ENCODE data around the gene ARHGEF6. TPM values are rescaled to one million over a fixed set of nuclear protein-coding genes. Genes with fewer than 3 reads are reported as not detected.
A peak's percentile ranks its signal among the peaks of the same experiment; 100 is the strongest.

ARHGEF6 gene
- total RNA-seq, 1 experiment from 2014 or later: 0.35 TPM

GRCh38 chrX:136712650-136713310 is 68.0 kb downstream of the ARHGEF6 start:
- H3K4me1 Mint-ChIP-seq (ENCODE audit: insufficient read depth, unreplicated experiment): no peaks in the 10 kb centered on the region
- ChIA-PET POLR2A (interaction anchor here (0.7 kb wide), 1 partner anchor 10 kb away, joined by 4 read pairs; no protein-coding TSS in a partner anchor), CTCF (interaction anchor here (3.0 kb wide), 1 partner anchor 212 kb away, joined by 19 read pairs; no protein-coding TSS in a partner anchor)
- no peak overlapping the region for H3K4me3 Mint-ChIP-seq (ENCODE audit: unreplicated experiment)
- no peak for DNase-seq (ENCODE audit: unreplicated experiment)
- BruUV-seq (replicated peaks): no TSS peak
- peaks cover 31% of the 10 kb centered on the region for H3K27me3 Mint-ChIP-seq (ENCODE audit: insufficient read depth, unreplicated experiment)
- no peak overlapping the region for H3K27ac Mint-ChIP-seq (ENCODE audit: low read depth, unreplicated experiment)
- no peak for TF ChIP-seq CTCF (IDR thresholded peaks at IDR 0.05; ENCODE audit: unreplicated experiment)
- no peaks in the 10 kb centered on the region for H3K36me3 Mint-ChIP-seq (ENCODE audit: insufficient read depth, unreplicated experiment)
- H3K9me3 Mint-ChIP-seq (ENCODE audit: unreplicated experiment): no peaks in the 10 kb centered on the region
- intact Hi-C loops (cut with micrococcal nuclease): no loop called here

GRCh38 chrX:136711147-136711546 is 69.6 kb downstream of the ARHGEF6 start:
- intact Hi-C loops (cut with micrococcal nuclease): loop anchor here (1.0 kb wide), 1 partner anchor 214 kb away; no protein-coding TSS in a partner anchor
- no peaks in the 10 kb centered on the region for H3K9me3 Mint-ChIP-seq (ENCODE audit: unreplicated experiment)
- H3K4me3 Mint-ChIP-seq (ENCODE audit: unreplicated experiment): no peak overlapping the region
- ChIA-PET POLR2A (interaction anchor here (1.2 to 1.3 kb wide), 2 partner anchors 15 to 137 kb away, joined by 4 read pairs; no protein-coding TSS in a partner anchor), CTCF (interaction anchor here (0.8 to 3.0 kb wide), 6 partner anchors 11 to 1296 kb away, joined by 3 to 19 read pairs (median 5); no protein-coding TSS in a partner anchor)
- DNase-seq (ENCODE audit: unreplicated experiment): peak; percentile 56
- TF ChIP-seq CTCF (IDR thresholded peaks at IDR 0.05; ENCODE audit: unreplicated experiment): peak; percentile 36
- BruUV-seq (replicated peaks): no TSS peak
- no peaks in the 10 kb centered on the region for H3K4me1 Mint-ChIP-seq (ENCODE audit: insufficient read depth, unreplicated experiment)
- H3K36me3 Mint-ChIP-seq (ENCODE audit: insufficient read depth, unreplicated experiment): no peaks in the 10 kb centered on the region
- H3K27ac Mint-ChIP-seq (ENCODE audit: low read depth, unreplicated experiment): no peak overlapping the region
- peaks cover 14% of the 10 kb centered on the region for H3K27me3 Mint-ChIP-seq (ENCODE audit: insufficient read depth, unreplicated experiment)

GRCh38 chrX:136710325-136710951 is 70.3 kb downstream of the ARHGEF6 start:
- POLR2A ChIA-PET: interaction anchor here (1.3 kb wide), 1 partner anchor 137 kb away, joined by 4 read pairs; no protein-coding TSS in a partner anchor
- Mint-ChIP-seq H3K27me3 (ENCODE audit: insufficient read depth, unreplicated experiment) (peaks cover 9% of the 10 kb centered on the region), H3K9me3 (ENCODE audit: unreplicated experiment) (no peaks in the 10 kb centered on the region), H3K27ac (ENCODE audit: low read depth, unreplicated experiment) (peak overlapping the region; percentile 59), H3K4me1 (ENCODE audit: insufficient read depth, unreplicated experiment) (no peaks in the 10 kb centered on the region), H3K36me3 (ENCODE audit: insufficient read depth, unreplicated experiment) (no peaks in the 10 kb centered on the region), H3K4me3 (ENCODE audit: unreplicated experiment) (no peak overlapping the region)
- DNase-seq (ENCODE audit: unreplicated experiment): peak; percentile 38
- no TSS peak for BruUV-seq (replicated peaks)
- intact Hi-C loops (cut with micrococcal nuclease): no loop called here
- TF ChIP-seq CTCF (IDR thresholded peaks at IDR 0.05; ENCODE audit: unreplicated experiment): no peak
- CTCF ChIA-PET: interaction anchor here (0.7 to 3.0 kb wide), 4 partner anchors 169 to 672 kb away, joined by 3 to 19 read pairs (median 8); no protein-coding TSS in a partner anchor

GRCh38 chrX:136708348-136708747 is 72.4 kb downstream of the ARHGEF6 start:
- Mint-ChIP-seq H3K27ac (ENCODE audit: low read depth, unreplicated experiment) (no peak overlapping the region), H3K4me3 (ENCODE audit: unreplicated experiment) (no peak overlapping the region), H3K36me3 (ENCODE audit: insufficient read depth, unreplicated experiment) (no peaks in the 10 kb centered on the region), H3K9me3 (ENCODE audit: unreplicated experiment) (no peaks in the 10 kb centered on the region), H3K4me1 (ENCODE audit: insufficient read depth, unreplicated experiment) (no peaks in the 10 kb centered on the region), H3K27me3 (ENCODE audit: insufficient read depth, unreplicated experiment) (no peaks in the 10 kb centered on the region)
- POLR2A ChIA-PET: interaction anchor here (0.6 to 1.6 kb wide), 2 partner anchors 160 to 172 kb away, joined by 3 to 4 read pairs; partner anchors contain the start of gene RBMX
- intact Hi-C loops (cut with micrococcal nuclease): no loop called here
- BruUV-seq (replicated peaks): no TSS peak
- DNase-seq (ENCODE audit: unreplicated experiment): peak; percentile 20
- peak; percentile 51 for TF ChIP-seq CTCF (IDR thresholded peaks at IDR 0.05; ENCODE audit: unreplicated experiment)
- CTCF ChIA-PET: interaction anchor here (0.6 to 1.5 kb wide), 6 partner anchors 12 to 576 kb away, joined by 3 to 6 read pairs (median 5); no protein-coding TSS in a partner anchor

All from MCF 10A (cell line).